ENCODE data around the gene KLHL20. TPM values are rescaled to one million over a fixed set of nuclear protein-coding genes. Genes with fewer than 3 reads are reported as not detected.
"Not testable (repeated sequence)": the region's sequence is repeated elsewhere in the genome, so short reads cannot be mapped to it uniquely, and the experiment has no call there.

KLHL20 gene
- polyA plus RNA-seq, 2 of the 4 experiments (the other 2 are of a cell fraction) = 11.4 to 15.8 TPM

GRCh38 chr1:173669491-173669941, 45.3 kb upstream of the KLHL20 start, which contains the start of gene ANKRD45:
Gene ANKRD45 (minus strand): TSS chr1:173669851. CDS start chr1:173659418, 10,433 bp downstream.
- peak; percentile 43 to 56 for DNase-seq (ENCODE audit: low read depth in 1 of 2, low spot score in 1 of 2)
- Histone ChIP-seq H3K27ac (peak within 1 kb of the TSS in 1 of 2 experiments; percentile 65; a peak in 3 of 6 replicates), H3K9me3 (no peaks in the 10 kb centered on the region), H3K4me2 (peak within 1 kb of the TSS; percentile 81), H3K4me1 (no peaks in the 10 kb centered on the region), H3K4me3 (peak within 1 kb of the TSS; percentile 47)
- ChIA-PET POLR2A (no interaction called here), CTCF (no interaction called here)
- TF ChIP-seq CTCF (IDR thresholded peaks at IDR 0.05) (0 out of 3 replicates have a peak, but pooled peaks have one; percentile 5), E2F6 (IDR thresholded peaks at IDR 0.05; ENCODE audit: borderline replicate concordance, low read depth) (peak; percentile 49; the same call in 1 of the 2 replicates), EP300 (IDR thresholded peaks at IDR 0.05) (no peak), BCL3 (IDR thresholded peaks at IDR 0.05) (no peak)
- FAIRE-seq = no peak
- 16% methylated on average over 29 of the region's 33 CpGs for WGBS (ENCODE audit: missing lambda C conversion rate)
- peak; percentile 92 for ATAC-seq

GRCh38 chr1:173674496-173674895, 40.3 kb upstream of the KLHL20 start:
- H3K27ac ChIP-seq; H3K4me2 ChIP-seq; H3K4me1 ChIP-seq; H3K9me3 ChIP-seq; FAIRE-seq; DNase-seq (ENCODE audit: low read depth in 1 of 2, low spot score in 1 of 2); ATAC-seq; POLR2A ChIA-PET; H3K4me3 ChIP-seq: not testable (repeated sequence)
- WGBS (ENCODE audit: missing lambda C conversion rate) = 28% methylated on average over 2 of the region's 2 CpGs
- CTCF ChIA-PET = interaction anchor here (0.6 kb wide), 1 partner anchor 368 kb away, joined by 3 read pairs; no protein-coding TSS in a partner anchor

- POLR2A ChIA-PET; FAIRE-seq; H3K4me3 ChIP-seq; DNase-seq (ENCODE audit: low read depth in 1 of 2, low spot score in 1 of 2); ATAC-seq; H3K4me1 ChIP-seq; H3K27ac ChIP-seq; CTCF ChIA-PET; H3K4me2 ChIP-seq; H3K9me3 ChIP-seq: not testable (repeated sequence)
- 26% methylated on average over 5 of the region's 5 CpGs for WGBS (ENCODE audit: missing lambda C conversion rate)
Measured at GRCh38 chr1:173680152-173680551, 34.6 kb upstream of the KLHL20 start.

GRCh38 chr1:173682184-173682583, 32.6 kb upstream of the KLHL20 start:
- FAIRE-seq = no peak
- TF ChIP-seq BHLHE40 (IDR thresholded peaks at IDR 0.05; ENCODE audit: low read depth, low read length) (no peak), EHMT2 (IDR thresholded peaks at IDR 0.05; ENCODE audit: low read depth) (no peak), E2F6 (IDR thresholded peaks at IDR 0.05; ENCODE audit: borderline replicate concordance, low read depth) (no peak), POLR2AphosphoS2 (conservative IDR thresholded peaks at IDR 0.05; ENCODE audit: low read length) (no peak), SMC3 (IDR thresholded peaks at IDR 0.05) (no peak), HES2 (IDR thresholded peaks at IDR 0.05) (no peak), MAFK (IDR thresholded peaks at IDR 0.05; ENCODE audit: partially characterized antibody) (no peak), FOSL2 (IDR thresholded peaks at IDR 0.05) (no peak), FOSL2 (CRISPR knock-in tag; IDR thresholded peaks at IDR 0.05) (no peak), KDM5A (IDR thresholded peaks at IDR 0.05) (no peak), MYC (IDR thresholded peaks at IDR 0.05; ENCODE audit: borderline replicate concordance, low read length) (no peak), USF2 (IDR thresholded peaks at IDR 0.05) (no peak), CTCF (IDR thresholded peaks at IDR 0.05) (no peak), FOXS1 (CRISPR knock-in tag; IDR thresholded peaks at IDR 0.05) (no peak), CEBPB (IDR thresholded peaks at IDR 0.05) (no peak), TFCP2L1 (CRISPR knock-in tag; IDR thresholded peaks at IDR 0.05) (no peak), MAZ (IDR thresholded peaks at IDR 0.05; ENCODE audit: borderline replicate concordance, low read depth, low read length) (no peak), CHD2 (IDR thresholded peaks at IDR 0.05; ENCODE audit: low read length, partially characterized antibody) (no peak), TP53 (CRISPR knock-in tag; IDR thresholded peaks at IDR 0.05) (no peak), RARB (CRISPR knock-in tag; IDR thresholded peaks at IDR 0.05) (no peak)
- ATAC-seq = no peak
- H3K27ac ChIP-seq = no peak overlapping the region
- DNase-seq (ENCODE audit: low read depth in 1 of 2, low spot score in 1 of 2) = no peak
- no peaks in the 10 kb centered on the region for H3K9me3 ChIP-seq
- no peak overlapping the region for H3K4me2 ChIP-seq
- H3K4me1 ChIP-seq = no peaks in the 10 kb centered on the region
- ChIA-PET CTCF (interaction anchor here (1.5 kb wide), 1 partner anchor 14 kb away, joined by 4 read pairs; no protein-coding TSS in a partner anchor), POLR2A (no interaction called here)
- H3K4me3 ChIP-seq = no peak overlapping the region

Measured in A549 (cell line).